ENCODE measurements around the gene VPS4A.

Gene VPS4A

GRCh38 chr16:69373019-69373418 is 61.9 kb downstream of the VPS4A start:
- no peak for DNase-seq (ENCODE audit: low read depth)
- TF ChIP-seq CTCF (IDR thresholded peaks at IDR 0.05; ENCODE audit: control insufficient read depth, insufficient read depth, low read depth, low read length, missing control alignments), result no peak
- H3K4me3 ChIP-seq (ENCODE audit: control insufficient read depth, low read depth, low read length), result no peak overlapping the region
